AG10803 (cell line): ENCODE results near the gene ARPC3.
"Not testable (repeated sequence)": the region's sequence is repeated elsewhere in the genome, so short reads cannot be mapped to it uniquely, and the experiment has no call there.

Experiments used
- DNase-seq: peaks from one replicate; pipeline ENCODE4 v3.0.0; 2010; ENCODE audit warnings: low read depth
- H3K4me3 ChIP-seq: 2 replicates; pipeline ENCODE4 v1.5.1; 2011; ENCODE audit warnings: mild to moderate bottlenecking, low read length, control low read depth
- CTCF ChIP-seq: conservative IDR thresholded peaks from 2 replicates; pipeline ENCODE4 v1.5.1; 2011; ENCODE audit warnings: mild to moderate bottlenecking, low read length, control low read depth, inconsistent platforms

Gene ARPC3

GRCh38 chr12:110449799-110450497, at the start of gene ARPC3:
TSS of gene ARPC3 (minus strand) at chr12:110450337. CDS start at chr12:110450260, 77 bp downstream.
- peak; percentile 77 for TF ChIP-seq CTCF
- peak within 1 kb of the TSS; percentile 95 for H3K4me3 ChIP-seq
- DNase-seq = peak; percentile 94

GRCh38 chr12:110498984-110499706, 49.0 kb upstream of the ARPC3 start:
- no peak overlapping the region for H3K4me3 ChIP-seq

GRCh38 chr12:110475426-110475825, 25.3 kb upstream of the ARPC3 start:
- DNase-seq = peak; percentile 2
- no peak overlapping the region for H3K4me3 ChIP-seq
- no peak for TF ChIP-seq CTCF

More at GRCh38 chr12:110498984-110499706, 49.0 kb upstream of the ARPC3 start:
- no peak for TF ChIP-seq CTCF
- DNase-seq = peak; percentile 64

- peak within 1 kb of the TSS; percentile 99 for H3K4me3 ChIP-seq
- no peak for TF ChIP-seq CTCF
- peak; percentile 97 for DNase-seq
Observed at GRCh38 chr12:110468214-110469048, 18.3 kb upstream of the ARPC3 start, which contains the start of the genes FAM216A and GPN3. TSS of gene FAM216A (plus strand) at chr12:110468845. CDS start at chr12:110468876, 31 bp downstream. TSS of gene GPN3 (minus strand) at chr12:110468257. CDS start at chr12:110468203, 54 bp downstream.

- TF ChIP-seq CTCF = no peak
- no peak for DNase-seq
- peak overlapping the region; percentile 95 for H3K4me3 ChIP-seq
Observed at GRCh38 chr12:110467847-110468213, 17.7 kb upstream of the ARPC3 start.

- no peak for DNase-seq
- no peak for TF ChIP-seq CTCF
- H3K4me3 ChIP-seq = no peak overlapping the region; the same call in 1 of the 2 replicates
Observed at GRCh38 chr12:110466791-110467190, 16.7 kb upstream of the ARPC3 start.

- DNase-seq = not testable (repeated sequence)
Observed at GRCh38 chr12:110465765-110466164, 15.6 kb upstream of the ARPC3 start.

More at GRCh38 chr12:110465765-110466164, 15.6 kb upstream of the ARPC3 start:
- not testable (repeated sequence) for H3K4me3 ChIP-seq
